VCaP (cell line): ENCODE results near the gene PDGFA.

Source experiments
- H3K27ac ChIP-seq: fragments of 450-650 bp; 2 replicates; pipeline ENCODE4 v1.5.1; 2017
- TF ChIP-seq, protein P1 (sequence below): fragments of 450-650 bp; conservative IDR thresholded peaks from 2 replicates; pipeline ENCODE4 v1.5.1; 2017; ENCODE audit warnings: mild to moderate bottlenecking, moderate library complexity

PDGFA gene

DNA sequence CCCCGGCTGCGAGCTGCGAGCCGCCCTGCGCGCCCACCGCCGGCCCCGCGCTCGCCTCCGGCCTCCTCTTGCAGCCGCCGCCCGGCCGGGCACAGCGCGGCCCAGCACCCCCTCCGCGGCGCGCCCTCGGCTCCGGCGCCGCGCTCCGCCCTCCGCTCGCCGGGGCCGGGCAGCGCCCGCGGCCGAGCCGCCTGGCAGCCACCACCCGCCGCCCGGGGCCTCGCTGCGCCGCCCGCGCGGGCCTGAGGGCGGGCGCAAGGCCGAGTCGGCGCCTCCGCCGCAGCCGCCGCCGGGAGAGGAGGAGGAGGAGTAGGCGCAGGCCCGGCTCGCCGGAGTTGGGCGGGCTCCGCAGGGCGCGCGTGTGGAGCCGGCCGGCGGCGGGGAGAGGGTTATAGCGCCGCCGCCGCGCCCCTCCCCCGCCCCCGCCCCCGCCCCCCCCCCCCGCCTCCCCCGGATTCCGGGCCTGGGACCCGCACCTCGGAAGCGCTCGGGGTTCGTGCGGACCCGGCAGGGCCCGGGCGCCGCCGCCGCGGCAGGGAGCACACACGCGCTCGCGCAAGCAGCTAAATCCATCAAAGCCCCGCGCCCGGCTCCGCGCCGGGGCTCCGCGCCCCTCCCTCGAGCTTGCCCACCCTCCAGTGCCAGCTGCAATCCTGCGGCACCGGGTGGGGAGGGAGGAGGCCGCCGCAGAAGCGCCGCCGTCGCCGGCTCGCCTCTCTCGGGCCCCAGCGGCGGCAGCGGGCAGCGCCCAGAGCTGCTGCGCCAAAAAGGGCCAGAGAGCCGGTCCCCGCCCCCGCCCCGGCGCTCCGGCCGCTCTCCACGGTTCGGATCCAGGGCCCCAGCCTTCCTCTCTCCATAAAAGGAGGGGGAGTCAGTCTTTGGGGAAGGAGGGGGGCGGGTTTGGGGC is at the start of gene PDGFA:
PDGFA (minus strand) TSS at position 363 of the 907 bp plus-strand sequence. CDS start 845 bp downstream, outside the sequence.
- TF ChIP-seq, protein P1, sequence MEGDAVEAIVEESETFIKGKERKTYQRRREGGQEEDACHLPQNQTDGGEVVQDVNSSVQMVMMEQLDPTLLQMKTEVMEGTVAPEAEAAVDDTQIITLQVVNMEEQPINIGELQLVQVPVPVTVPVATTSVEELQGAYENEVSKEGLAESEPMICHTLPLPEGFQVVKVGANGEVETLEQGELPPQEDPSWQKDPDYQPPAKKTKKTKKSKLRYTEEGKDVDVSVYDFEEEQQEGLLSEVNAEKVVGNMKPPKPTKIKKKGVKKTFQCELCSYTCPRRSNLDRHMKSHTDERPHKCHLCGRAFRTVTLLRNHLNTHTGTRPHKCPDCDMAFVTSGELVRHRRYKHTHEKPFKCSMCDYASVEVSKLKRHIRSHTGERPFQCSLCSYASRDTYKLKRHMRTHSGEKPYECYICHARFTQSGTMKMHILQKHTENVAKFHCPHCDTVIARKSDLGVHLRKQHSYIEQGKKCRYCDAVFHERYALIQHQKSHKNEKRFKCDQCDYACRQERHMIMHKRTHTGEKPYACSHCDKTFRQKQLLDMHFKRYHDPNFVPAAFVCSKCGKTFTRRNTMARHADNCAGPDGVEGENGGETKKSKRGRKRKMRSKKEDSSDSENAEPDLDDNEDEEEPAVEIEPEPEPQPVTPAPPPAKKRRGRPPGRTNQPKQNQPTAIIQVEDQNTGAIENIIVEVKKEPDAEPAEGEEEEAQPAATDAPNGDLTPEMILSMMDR, result peak; percentile 40; the same call in 1 of the 2 replicates
- peak within 1 kb of the TSS; percentile 94 for H3K27ac ChIP-seq

DNA sequence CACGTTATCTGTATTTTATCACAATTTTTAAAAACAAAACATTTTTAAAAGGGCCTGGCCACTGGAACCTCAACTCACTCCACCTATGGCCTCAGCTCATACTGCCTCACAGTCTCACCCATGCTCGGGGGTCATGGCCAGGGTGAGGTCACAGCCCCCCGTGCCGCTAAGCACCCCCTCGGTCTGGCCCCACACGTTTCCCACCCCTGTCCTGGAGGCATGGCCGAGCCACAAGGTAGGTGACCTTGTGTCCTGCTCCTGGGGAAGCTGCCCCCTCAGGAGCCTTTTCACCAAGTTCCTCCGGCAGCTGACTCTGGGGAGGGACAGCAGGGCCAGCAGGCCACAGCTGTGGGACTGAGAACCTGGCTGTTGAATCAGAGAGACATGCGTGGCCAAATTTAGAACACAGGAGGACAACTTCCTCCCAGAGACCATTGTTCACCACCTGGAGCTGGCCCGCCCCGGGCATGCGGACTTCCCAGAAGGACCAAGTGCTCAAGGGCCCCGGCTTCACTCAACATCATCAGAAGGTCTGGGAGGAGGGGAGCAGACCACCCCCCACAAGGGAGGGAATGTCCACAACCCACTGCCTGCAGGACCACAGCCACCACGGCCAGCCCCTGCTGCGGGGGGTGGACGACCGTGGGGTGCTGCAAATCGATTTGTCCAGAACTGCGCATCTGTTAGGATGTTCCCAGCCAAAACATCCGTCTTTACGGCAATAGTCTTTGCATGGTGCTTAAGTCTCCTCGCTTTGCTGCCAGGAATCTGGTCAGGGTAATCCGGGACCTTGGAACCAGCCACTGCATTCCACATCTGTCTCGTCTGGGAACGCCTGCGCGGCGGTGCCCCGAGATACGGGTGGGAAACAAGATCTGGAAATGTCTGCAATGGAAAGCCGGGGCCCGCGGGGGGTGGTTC is 48.6 kb upstream of the PDGFA start:
- no peak overlapping the region for H3K27ac ChIP-seq
- TF ChIP-seq, protein P1, result no peak

DNA sequence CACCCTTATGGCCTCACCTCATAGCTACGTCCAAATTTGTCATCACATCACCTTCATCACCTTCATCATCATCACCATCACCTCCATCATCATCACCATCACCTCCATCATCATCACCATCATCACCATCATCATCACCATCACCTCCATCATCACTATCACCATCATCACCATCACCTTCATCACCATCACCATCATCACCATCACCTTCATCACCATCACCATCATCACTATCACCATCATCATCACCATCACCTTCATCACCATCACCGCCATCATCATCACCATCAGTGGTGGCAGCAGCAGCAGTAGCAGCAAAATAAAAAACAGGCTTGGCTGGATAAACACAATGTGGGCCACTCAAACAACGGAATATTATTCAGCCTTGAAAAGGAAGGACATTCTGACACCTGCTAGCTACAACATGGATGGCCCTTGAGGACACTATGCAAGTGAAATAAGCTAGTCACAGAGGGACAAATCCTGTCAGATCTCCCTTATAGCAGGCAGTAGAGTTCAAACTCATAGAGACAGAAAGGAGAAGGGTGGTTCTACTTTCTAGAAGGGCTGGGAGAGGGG is 47.7 kb upstream of the PDGFA start:
- no peak overlapping the region for H3K27ac ChIP-seq
- TF ChIP-seq, protein P1, result no peak

DNA sequence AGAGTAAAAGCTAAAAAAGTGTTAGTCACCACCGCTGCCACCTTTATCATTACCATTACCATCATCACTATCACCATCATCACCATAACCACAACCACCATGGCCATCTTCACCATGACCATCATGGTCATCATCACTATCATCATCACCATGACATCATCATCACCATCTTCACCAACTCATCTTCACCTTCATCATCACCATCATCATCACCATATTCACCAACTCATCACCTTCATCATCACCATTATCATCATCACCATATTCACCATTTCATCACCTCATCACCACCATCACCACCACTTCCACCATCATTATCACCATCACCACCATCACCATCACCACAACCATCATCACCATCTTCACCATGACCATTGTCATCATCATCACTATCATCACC is 46.5 kb upstream of the PDGFA start:
- TF ChIP-seq, protein P1, result no peak
- H3K27ac ChIP-seq, result no peak overlapping the region

DNA sequence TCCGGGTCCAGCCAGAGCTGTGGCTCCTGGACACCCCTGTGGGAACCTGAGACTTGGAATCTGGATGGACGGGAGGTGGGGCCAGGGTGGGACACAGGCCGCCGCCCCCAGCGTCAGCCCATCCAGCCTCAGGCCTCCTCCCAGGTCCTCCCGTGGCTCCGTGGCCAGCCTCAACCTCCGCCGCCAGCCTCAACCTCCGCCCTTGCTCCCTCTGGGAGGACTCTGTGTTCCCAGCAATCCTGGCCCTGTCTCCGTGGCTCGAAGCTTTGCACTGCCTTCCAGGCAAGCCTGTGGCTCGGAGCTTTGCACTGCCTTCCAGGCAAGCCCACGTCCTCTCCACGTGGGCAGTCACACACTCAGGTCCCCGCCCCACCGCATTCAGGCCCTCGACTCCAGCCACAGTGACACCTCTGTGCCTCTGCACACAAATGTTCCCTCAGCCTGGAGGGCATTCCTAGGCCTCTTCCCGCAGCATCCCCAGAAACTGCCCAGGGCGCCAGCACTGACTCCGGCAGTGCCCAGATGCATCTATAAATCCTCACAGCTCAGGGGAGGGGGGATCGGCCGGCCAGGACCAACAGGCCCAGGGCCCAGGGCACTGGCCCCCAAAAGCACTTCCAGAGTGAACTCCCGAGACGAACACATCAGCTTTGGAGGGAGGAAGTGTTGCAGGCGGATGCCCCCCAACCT is 44.7 kb upstream of the PDGFA start:
- H3K27ac ChIP-seq, result no peak overlapping the region
- TF ChIP-seq, protein P1, result no peak

DNA sequence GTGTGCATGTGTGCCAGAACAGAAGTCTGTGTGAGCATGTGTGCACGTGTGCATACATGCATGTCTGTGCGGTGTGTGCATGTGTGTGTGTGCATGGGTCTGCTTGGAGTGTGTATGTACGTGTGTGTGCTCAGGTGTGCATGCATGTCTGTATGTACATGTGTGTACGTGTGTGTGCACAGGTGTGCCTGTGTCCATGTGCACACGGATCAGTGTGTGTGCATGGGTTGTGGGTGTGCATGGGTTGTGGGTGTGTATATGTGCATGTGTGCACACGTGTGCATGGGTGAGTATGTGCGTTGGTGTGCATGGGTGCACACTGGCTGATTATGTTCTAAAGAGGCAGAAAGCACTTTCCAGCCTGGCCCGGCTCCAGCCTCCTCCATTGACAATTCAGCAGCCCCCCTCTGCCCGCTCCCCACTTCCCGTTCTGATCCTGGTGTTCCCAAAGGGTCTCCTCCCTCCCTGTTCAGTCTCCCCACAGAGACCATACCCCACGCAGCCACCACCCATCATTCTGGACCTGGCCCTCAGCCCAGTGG is 44.1 kb upstream of the PDGFA start:
- TF ChIP-seq, protein P1, result no peak

More for the DNA sequence above, 44.1 kb upstream of the PDGFA start:
- no peak overlapping the region for H3K27ac ChIP-seq
